Activated T-helper 1 cell treated with anti-CD3 and anti-CD28 coated beads, Interleukin-12 subunit alpha, Interleukin-12 subunit beta, Interleukin-2, Interleukin-4 antibody, amounts not matched to agents 30 ng/mL and 10 ng/mL and 1 ng/mL, durations not matched to agents 14 hours and 24 hours and 36 hours (primary cell): Measurements from ENCODE around the gene NT5C2. TPM values are rescaled to one million over a fixed set of nuclear protein-coding genes. Genes with fewer than 3 reads are reported as not detected.
"Not testable (repeated sequence)": the region's sequence is repeated elsewhere in the genome, so short reads cannot be mapped to it uniquely, and the experiment has no call there.

Source experiments
- DNase-seq: peaks from one replicate; pipeline ENCODE4 v3.0.0; 2021; ENCODE audit warnings: low spot score
- H3K27ac Mint-ChIP-seq: one replicate; pipeline ENCODE4 v1.8.0; 2021; ENCODE audit warnings: mild to moderate bottlenecking, mixed read lengths
- H3K27me3 Mint-ChIP-seq: one replicate; pipeline ENCODE4 v1.8.0; 2022; ENCODE audit warnings: mild to moderate bottlenecking, moderate library complexity, mixed read lengths; ENCODE audit not compliant: insufficient read depth
- H3K36me3 Mint-ChIP-seq: one replicate; pipeline ENCODE4 v1.8.0; 2021; ENCODE audit warnings: low read depth, mixed read lengths
- H3K4me1 Mint-ChIP-seq: one replicate; pipeline ENCODE4 v1.8.0; 2021; ENCODE audit warnings: low read depth, mixed read lengths
- H3K4me3 Mint-ChIP-seq: one replicate; pipeline ENCODE4 v1.8.0; 2021; ENCODE audit warnings: mild to moderate bottlenecking, moderate library complexity, mixed read lengths
- H3K9me3 Mint-ChIP-seq: one replicate; pipeline ENCODE4 v1.8.0; 2021; ENCODE audit warnings: mixed read lengths
- intact Hi-C: fragments of 100-400 bp; cut with micrococcal nuclease; formaldehyde crosslinking; loops from one replicate; pipeline ENCODE4 v1.15.1; 2024
- total RNA-seq: library from RNA; stranded (reverse); gene quantifications from 2 replicates; pipeline ENCODE4 v1.2.3, GENCODE V29; 2022

Gene NT5C2
- total RNA-seq, 1 donor from 2014 or later: 52.0 TPM

GRCh38 chr10:103196516-103196915, 3.4 kb upstream of the NT5C2 start:
- Mint-ChIP-seq H3K27ac (no peak overlapping the region), H3K36me3 (peaks cover 6% of the 10 kb centered on the region), H3K9me3 (no peaks in the 10 kb centered on the region), H3K4me1 (peaks cover 39% of the 10 kb centered on the region), H3K27me3 (no peaks in the 10 kb centered on the region), H3K4me3 (no peak overlapping the region)
- intact Hi-C loops: loop anchor here (10.0 kb wide), 3 partner anchors 168 to 802 kb away; partner anchors contain the start of genes NFKB2 and TAF5
- DNase-seq: no peak

- peaks cover 54% of the 10 kb centered on the region for H3K4me1 Mint-ChIP-seq
- intact Hi-C loops: loop anchor here (2.0 to 10.0 kb wide), 12 partner anchors 48 to 1842 kb away; partner anchors contain the start of genes ARL3, BORCS7, BTRC and CNNM2
- no peak for DNase-seq
- peak overlapping the region; percentile 90 for H3K27ac Mint-ChIP-seq
- H3K27me3 Mint-ChIP-seq: no peaks in the 10 kb centered on the region
- H3K9me3 Mint-ChIP-seq: no peaks in the 10 kb centered on the region
- peaks cover 9% of the 10 kb centered on the region for H3K36me3 Mint-ChIP-seq
- H3K4me3 Mint-ChIP-seq: peak overlapping the region; percentile 89
These were observed 903 bp upstream of the NT5C2 start for GRCh38 chr10:103193820-103194529.

- Mint-ChIP-seq H3K27ac (peak overlapping the region; percentile 99), H3K27me3 (no peaks in the 10 kb centered on the region), H3K4me3 (peak overlapping the region; percentile 96), H3K36me3 (peaks cover 14% of the 10 kb centered on the region), H3K9me3 (no peaks in the 10 kb centered on the region), H3K4me1 (peaks cover 45% of the 10 kb centered on the region)
- intact Hi-C loops: loop anchor here (2.0 to 10.0 kb wide), 12 partner anchors 50 to 1840 kb away; partner anchors contain the start of genes ARL3, BORCS7, BTRC and CNNM2
- DNase-seq: peak; percentile 64
These were observed 493 bp downstream of the NT5C2 start for GRCh38 chr10:103192451-103193106.

GRCh38 chr10:103192089-103192450, 1.0 kb downstream of the NT5C2 start:
- Mint-ChIP-seq H3K4me3 (peak overlapping the region; percentile 96), H3K27me3 (no peaks in the 10 kb centered on the region), H3K27ac (peak overlapping the region; percentile 99), H3K4me1 (peaks cover 40% of the 10 kb centered on the region), H3K36me3 (peaks cover 14% of the 10 kb centered on the region), H3K9me3 (no peaks in the 10 kb centered on the region)
- DNase-seq: no peak
- intact Hi-C loops: loop anchor here (2.0 to 10.0 kb wide), 12 partner anchors 50 to 1840 kb away; partner anchors contain the start of genes ARL3, BORCS7, BTRC and CNNM2

- DNase-seq, H3K27me3 Mint-ChIP-seq, H3K9me3 Mint-ChIP-seq: not testable (repeated sequence)
- intact Hi-C loops: loop anchor here (5.0 to 10.0 kb wide), 9 partner anchors 51 to 1839 kb away; partner anchors contain the start of genes ARL3, BTRC, NFKB2 and SFXN2
- Mint-ChIP-seq H3K36me3 (peaks cover 14% of the 10 kb centered on the region), H3K27ac (peak overlapping the region; percentile 99), H3K4me1 (peaks cover 35% of the 10 kb centered on the region), H3K4me3 (peak overlapping the region; percentile 96)
These were observed 1.9 kb downstream of the NT5C2 start for GRCh38 chr10:103191198-103191597.

- H3K27ac Mint-ChIP-seq: no peak overlapping the region
These were observed 4.2 kb downstream of the NT5C2 start for GRCh38 chr10:103188853-103189252.

GRCh38 chr10:103186128-103186527, 6.9 kb downstream of the NT5C2 start:
- no peak overlapping the region for H3K4me3 Mint-ChIP-seq
- H3K9me3 Mint-ChIP-seq: no peaks in the 10 kb centered on the region
- no peak overlapping the region for H3K27ac Mint-ChIP-seq
- no peaks in the 10 kb centered on the region for H3K27me3 Mint-ChIP-seq
- peaks cover 50% of the 10 kb centered on the region for H3K4me1 Mint-ChIP-seq
- peaks cover 12% of the 10 kb centered on the region for H3K36me3 Mint-ChIP-seq
- DNase-seq: no peak
- intact Hi-C loops: no loop called here

More at GRCh38 chr10:103188853-103189252, 4.2 kb downstream of the NT5C2 start:
- Mint-ChIP-seq H3K27me3 (no peaks in the 10 kb centered on the region), H3K4me3 (no peak overlapping the region), H3K36me3 (peaks cover 16% of the 10 kb centered on the region), H3K4me1 (peaks cover 44% of the 10 kb centered on the region), H3K9me3 (no peaks in the 10 kb centered on the region)
- DNase-seq: no peak
- intact Hi-C loops: no loop called here

GRCh38 chr10:103184615-103185014, 8.5 kb downstream of the NT5C2 start:
- Mint-ChIP-seq H3K36me3 (peaks cover 16% of the 10 kb centered on the region), H3K4me1 (peaks cover 38% of the 10 kb centered on the region), H3K4me3 (no peak overlapping the region), H3K9me3 (no peaks in the 10 kb centered on the region), H3K27me3 (no peaks in the 10 kb centered on the region), H3K27ac (no peak overlapping the region)
- DNase-seq: no peak
- intact Hi-C loops: no loop called here

GRCh38 chr10:103183991-103184451, 9.1 kb downstream of the NT5C2 start:
- intact Hi-C loops, H3K4me3 Mint-ChIP-seq: not testable (repeated sequence)
- peaks cover 42% of the 10 kb centered on the region for H3K4me1 Mint-ChIP-seq

GRCh38 chr10:103181244-103181643, 11.8 kb downstream of the NT5C2 start:
- DNase-seq: no peak
- intact Hi-C loops: no loop called here

More at GRCh38 chr10:103183991-103184451, 9.1 kb downstream of the NT5C2 start:
- not testable (repeated sequence) for H3K9me3 Mint-ChIP-seq, H3K27ac Mint-ChIP-seq, DNase-seq, H3K27me3 Mint-ChIP-seq
- peaks cover 18% of the 10 kb centered on the region for H3K36me3 Mint-ChIP-seq

GRCh38 chr10:103180491-103180890, 12.6 kb downstream of the NT5C2 start:
- H3K27me3 Mint-ChIP-seq: no peaks in the 10 kb centered on the region

More at GRCh38 chr10:103181244-103181643, 11.8 kb downstream of the NT5C2 start:
- H3K4me1 Mint-ChIP-seq: peaks cover 50% of the 10 kb centered on the region
- H3K9me3 Mint-ChIP-seq: no peaks in the 10 kb centered on the region
- H3K27me3 Mint-ChIP-seq: no peaks in the 10 kb centered on the region
- H3K27ac Mint-ChIP-seq: no peak overlapping the region
- H3K36me3 Mint-ChIP-seq: peaks cover 21% of the 10 kb centered on the region
- no peak overlapping the region for H3K4me3 Mint-ChIP-seq

GRCh38 chr10:103177123-103177522, 15.9 kb downstream of the NT5C2 start:
- H3K27me3 Mint-ChIP-seq: no peaks in the 10 kb centered on the region
- H3K36me3 Mint-ChIP-seq: peaks cover 22% of the 10 kb centered on the region
- peak overlapping the region; percentile 56 for H3K27ac Mint-ChIP-seq
- intact Hi-C loops: no loop called here
- no peaks in the 10 kb centered on the region for H3K9me3 Mint-ChIP-seq
- no peak overlapping the region for H3K4me3 Mint-ChIP-seq
- H3K4me1 Mint-ChIP-seq: peaks cover 23% of the 10 kb centered on the region
- DNase-seq: no peak

More at GRCh38 chr10:103180491-103180890, 12.6 kb downstream of the NT5C2 start:
- no peak overlapping the region for H3K4me3 Mint-ChIP-seq
- no peaks in the 10 kb centered on the region for H3K9me3 Mint-ChIP-seq
- peaks cover 43% of the 10 kb centered on the region for H3K4me1 Mint-ChIP-seq
- intact Hi-C loops: no loop called here
- peaks cover 17% of the 10 kb centered on the region for H3K36me3 Mint-ChIP-seq
- H3K27ac Mint-ChIP-seq: no peak overlapping the region
- DNase-seq: no peak
